ENCODE data around the gene OR56B1. TPM values are rescaled to one million over a fixed set of nuclear protein-coding genes. Genes with fewer than 3 reads are reported as not detected.

Gene OR56B1
- total RNA-seq, 1 donor = under 0.01 TPM

- Histone ChIP-seq H4K20me1 (ENCODE audit: insufficient read depth, low read length) (peaks cover 3% of the 10 kb centered on the region), H3K27ac (ENCODE audit: low read depth, low read length) (no peak overlapping the region), H3K27me3 (ENCODE audit: insufficient read depth, low read length) (no peaks in the 10 kb centered on the region), H3K4me3 (ENCODE audit: insufficient read depth, low read length) (no peak overlapping the region), H3K36me3 (ENCODE audit: insufficient read depth, low read length) (peaks cover 50% of the 10 kb centered on the region), H3K9me3 (ENCODE audit: low read depth, low read length) (no peaks in the 10 kb centered on the region), H3K4me1 (ENCODE audit: insufficient read depth, low read length) (peaks cover 13% of the 10 kb centered on the region), H3K79me2 (ENCODE audit: insufficient read depth, low read length) (peaks cover 38% of the 10 kb centered on the region), H2AFZ (ENCODE audit: low read length) (no peak overlapping the region), H3K4me2 (ENCODE audit: insufficient read depth, low read length) (no peak overlapping the region)
- TF ChIP-seq CTCF (IDR thresholded peaks at IDR 0.05; ENCODE audit: extremely low read depth, low read depth, low read length) = no peak
- DNase-seq (ENCODE audit: insufficient read length, low spot score, missing footprints) = no peak
Measured at GRCh38 chr11:5695580-5695979, 40.7 kb upstream of the OR56B1 start.

- Histone ChIP-seq H3K27me3 (ENCODE audit: insufficient read depth, low read length) (no peaks in the 10 kb centered on the region), H2AFZ (ENCODE audit: low read length) (no peak overlapping the region), H4K20me1 (ENCODE audit: insufficient read depth, low read length) (peaks cover 3% of the 10 kb centered on the region), H3K4me2 (ENCODE audit: insufficient read depth, low read length) (no peak overlapping the region), H3K27ac (ENCODE audit: low read depth, low read length) (no peak overlapping the region), H3K9me3 (ENCODE audit: low read depth, low read length) (no peaks in the 10 kb centered on the region), H3K4me1 (ENCODE audit: insufficient read depth, low read length) (peaks cover 8% of the 10 kb centered on the region), H3K4me3 (ENCODE audit: insufficient read depth, low read length) (no peak overlapping the region), H3K79me2 (ENCODE audit: insufficient read depth, low read length) (peaks cover 32% of the 10 kb centered on the region), H3K36me3 (ENCODE audit: insufficient read depth, low read length) (peaks cover 56% of the 10 kb centered on the region)
- DNase-seq (ENCODE audit: insufficient read length, low spot score, missing footprints) = no peak
- no peak for TF ChIP-seq CTCF (IDR thresholded peaks at IDR 0.05; ENCODE audit: extremely low read depth, low read depth, low read length)
Measured at GRCh38 chr11:5696210-5696609, 40.0 kb upstream of the OR56B1 start.

- no peak overlapping the region for H3K4me2 ChIP-seq (ENCODE audit: insufficient read depth, low read length)
- no peak overlapping the region for H3K4me3 ChIP-seq (ENCODE audit: insufficient read depth, low read length)
- H3K27me3 ChIP-seq (ENCODE audit: insufficient read depth, low read length) = no peaks in the 10 kb centered on the region
- no peak for DNase-seq (ENCODE audit: insufficient read length, low spot score, missing footprints)
- H4K20me1 ChIP-seq (ENCODE audit: insufficient read depth, low read length) = peaks cover 3% of the 10 kb centered on the region
- no peak for TF ChIP-seq CTCF (IDR thresholded peaks at IDR 0.05; ENCODE audit: extremely low read depth, low read depth, low read length)
- H3K9me3 ChIP-seq (ENCODE audit: low read depth, low read length) = no peaks in the 10 kb centered on the region
- H3K79me2 ChIP-seq (ENCODE audit: insufficient read depth, low read length) = peaks cover 17% of the 10 kb centered on the region
- no peak overlapping the region for H2AFZ ChIP-seq (ENCODE audit: low read length)
- H3K27ac ChIP-seq (ENCODE audit: low read depth, low read length) = no peak overlapping the region
- H3K36me3 ChIP-seq (ENCODE audit: insufficient read depth, low read length) = peaks cover 63% of the 10 kb centered on the region
- H3K4me1 ChIP-seq (ENCODE audit: insufficient read depth, low read length) = peaks cover 3% of the 10 kb centered on the region
Measured at GRCh38 chr11:5698281-5698680, 38.0 kb upstream of the OR56B1 start.

- no peak overlapping the region for H3K4me3 ChIP-seq (ENCODE audit: insufficient read depth, low read length)
- no peaks in the 10 kb centered on the region for H4K20me1 ChIP-seq (ENCODE audit: insufficient read depth, low read length)
- H3K4me1 ChIP-seq (ENCODE audit: insufficient read depth, low read length) = no peaks in the 10 kb centered on the region
- peaks cover 62% of the 10 kb centered on the region for H3K36me3 ChIP-seq (ENCODE audit: insufficient read depth, low read length)
- peaks cover 8% of the 10 kb centered on the region for H3K79me2 ChIP-seq (ENCODE audit: insufficient read depth, low read length)
- H3K27me3 ChIP-seq (ENCODE audit: insufficient read depth, low read length) = no peaks in the 10 kb centered on the region
- DNase-seq (ENCODE audit: insufficient read length, low spot score, missing footprints) = no peak
- no peak overlapping the region for H2AFZ ChIP-seq (ENCODE audit: low read length)
- no peaks in the 10 kb centered on the region for H3K9me3 ChIP-seq (ENCODE audit: low read depth, low read length)
- H3K27ac ChIP-seq (ENCODE audit: low read depth, low read length) = no peak overlapping the region
- TF ChIP-seq CTCF (IDR thresholded peaks at IDR 0.05; ENCODE audit: extremely low read depth, low read depth, low read length) = no peak
- no peak overlapping the region for H3K4me2 ChIP-seq (ENCODE audit: insufficient read depth, low read length)
Measured at GRCh38 chr11:5700421-5701054, 35.7 kb upstream of the OR56B1 start.
